H54 (cell line): ENCODE data around the gene USP17L21.
"Not testable (repeated sequence)": the region's sequence is repeated elsewhere in the genome, so short reads cannot be mapped to it uniquely, and the experiment has no call there.

Experiments used
- DNase-seq: peaks from one replicate; pipeline ENCODE4 v3.0.0; 2011; ENCODE audit warnings: low spot score, mixed read lengths; ENCODE audit not compliant: insufficient read length
- FAIRE-seq: peaks from 3 replicates; lab custom pipeline; 2011; peaks lifted over from hg19 to GRCh38; lab: Jason Lieb, UNC

Gene USP17L21, protein sequence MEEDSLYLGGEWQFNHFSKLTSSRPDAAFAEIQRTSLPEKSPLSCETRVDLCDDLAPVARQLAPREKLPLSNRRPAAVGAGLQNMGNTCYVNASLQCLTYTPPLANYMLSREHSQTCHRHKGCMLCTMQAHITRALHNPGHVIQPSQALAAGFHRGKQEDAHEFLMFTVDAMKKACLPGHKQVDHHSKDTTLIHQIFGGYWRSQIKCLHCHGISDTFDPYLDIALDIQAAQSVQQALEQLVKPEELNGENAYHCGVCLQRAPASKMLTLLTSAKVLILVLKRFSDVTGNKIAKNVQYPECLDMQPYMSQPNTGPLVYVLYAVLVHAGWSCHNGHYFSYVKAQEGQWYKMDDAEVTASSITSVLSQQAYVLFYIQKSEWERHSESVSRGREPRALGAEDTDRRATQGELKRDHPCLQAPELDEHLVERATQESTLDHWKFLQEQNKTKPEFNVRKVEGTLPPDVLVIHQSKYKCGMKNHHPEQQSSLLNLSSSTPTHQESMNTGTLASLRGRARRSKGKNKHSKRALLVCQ

DNA sequence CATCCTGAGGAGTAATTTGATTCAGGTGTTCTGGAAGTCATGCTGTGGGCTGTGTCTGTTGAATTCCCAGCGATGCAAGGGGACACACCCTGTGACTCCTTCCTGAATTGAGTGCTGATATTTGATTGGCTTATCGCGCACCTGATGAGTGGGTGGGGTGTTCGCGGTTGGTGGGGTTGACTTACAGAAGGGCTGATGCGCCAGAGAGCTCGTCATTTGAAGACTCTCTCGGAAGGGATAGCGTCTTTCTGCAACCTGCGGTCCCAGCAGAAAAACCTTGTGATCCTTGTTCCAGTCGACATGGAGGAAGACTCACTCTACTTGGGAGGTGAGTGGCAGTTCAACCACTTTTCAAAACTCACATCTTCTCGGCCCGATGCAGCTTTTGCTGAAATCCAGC lies at the start of gene USP17L21:
TSS of gene USP17L21 (plus strand) at position 301 of the 400 bp plus-strand sequence. CDS start at position 301, 0 bp downstream.
- FAIRE-seq, DNase-seq: not testable (repeated sequence)

DNA sequence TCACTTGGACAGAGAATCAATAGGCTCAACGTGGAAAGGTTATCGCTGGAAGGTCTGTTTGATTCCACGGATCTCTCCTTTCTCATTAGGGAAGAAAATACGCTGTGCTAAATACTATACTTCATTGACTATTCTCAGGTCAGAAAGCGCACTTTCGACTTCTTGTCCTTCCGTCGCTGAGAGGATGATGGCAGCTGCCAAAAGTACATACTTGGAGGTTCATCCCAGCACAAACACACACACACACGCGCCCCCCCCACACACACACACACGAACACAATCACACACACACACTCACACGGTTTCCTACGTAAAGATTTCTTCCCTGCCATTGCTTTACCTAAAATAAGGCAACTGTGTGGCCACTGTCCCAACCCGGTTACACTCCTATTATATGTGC lies 48.0 kb upstream of the USP17L21 start:
- DNase-seq, FAIRE-seq: not testable (repeated sequence)

DNA sequence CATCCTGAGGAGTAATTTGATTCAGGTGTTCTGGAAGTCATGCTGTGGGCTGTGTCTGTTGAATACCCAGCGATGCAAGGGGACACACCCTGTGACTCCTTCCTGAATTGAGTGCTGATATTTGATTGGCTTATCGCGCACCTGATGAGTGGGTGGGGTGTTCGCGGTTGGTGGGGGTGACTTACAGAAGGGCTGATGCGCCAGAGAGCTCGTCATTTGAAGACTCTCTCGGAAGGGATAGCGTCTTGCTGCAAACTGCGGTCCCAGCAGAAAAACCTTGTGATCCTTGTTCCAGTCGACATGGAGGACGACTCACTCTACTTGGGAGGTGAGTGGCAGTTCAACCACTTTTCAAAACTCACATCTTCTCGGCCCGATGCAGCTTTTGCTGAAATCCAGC lies 47.6 kb upstream of the USP17L21 start, which contains the start of gene USP17L11:
TSS of gene USP17L11 (plus strand) at position 301 of the 400 bp plus-strand sequence. CDS start at position 301, 0 bp downstream.
- not testable (repeated sequence) for DNase-seq, FAIRE-seq

DNA sequence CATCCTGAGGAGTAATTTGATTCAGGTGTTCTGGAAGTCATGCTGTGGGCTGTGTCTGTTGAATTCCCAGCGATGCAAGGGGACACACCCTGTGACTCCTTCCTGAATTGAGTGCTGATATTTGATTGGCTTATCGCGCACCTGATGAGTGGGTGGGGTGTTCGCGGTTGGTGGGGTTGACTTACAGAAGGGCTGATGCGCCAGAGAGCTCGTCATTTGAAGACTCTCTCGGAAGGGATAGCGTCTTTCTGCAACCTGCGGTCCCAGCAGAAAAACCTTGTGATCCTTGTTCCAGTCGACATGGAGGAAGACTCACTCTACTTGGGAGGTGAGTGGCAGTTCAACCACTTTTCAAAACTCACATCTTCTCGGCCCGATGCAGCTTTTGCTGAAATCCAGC lies 42.8 kb upstream of the USP17L21 start, which contains the start of gene USP17L12:
TSS of gene USP17L12 (plus strand) at position 301 of the 400 bp plus-strand sequence. CDS start at position 301, 0 bp downstream.
- FAIRE-seq, DNase-seq: not testable (repeated sequence)

DNA sequence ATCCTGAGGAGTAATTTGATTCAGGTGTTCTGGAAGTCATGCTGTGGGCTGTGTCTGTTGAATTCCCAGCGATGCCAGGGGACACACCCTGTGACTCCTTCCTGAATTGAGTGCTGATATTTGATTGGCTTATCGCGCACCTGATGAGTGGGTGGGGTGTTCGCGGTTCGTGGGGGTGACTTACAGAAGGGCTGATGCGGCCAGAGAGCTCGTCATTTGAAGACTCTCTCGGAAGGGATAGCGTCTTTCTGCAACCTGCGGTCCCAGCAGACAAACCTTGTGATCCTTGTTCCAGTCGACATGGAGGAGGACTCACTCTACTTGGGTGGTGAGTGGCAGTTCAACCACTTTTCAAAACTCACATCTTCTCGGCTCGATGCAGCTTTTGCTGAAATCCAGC lies 38.1 kb upstream of the USP17L21 start, which contains the start of gene USP17L13:
TSS of gene USP17L13 (plus strand) at position 301 of the 400 bp plus-strand sequence. CDS start at position 301, 0 bp downstream.
- not testable (repeated sequence) for FAIRE-seq

DNA sequence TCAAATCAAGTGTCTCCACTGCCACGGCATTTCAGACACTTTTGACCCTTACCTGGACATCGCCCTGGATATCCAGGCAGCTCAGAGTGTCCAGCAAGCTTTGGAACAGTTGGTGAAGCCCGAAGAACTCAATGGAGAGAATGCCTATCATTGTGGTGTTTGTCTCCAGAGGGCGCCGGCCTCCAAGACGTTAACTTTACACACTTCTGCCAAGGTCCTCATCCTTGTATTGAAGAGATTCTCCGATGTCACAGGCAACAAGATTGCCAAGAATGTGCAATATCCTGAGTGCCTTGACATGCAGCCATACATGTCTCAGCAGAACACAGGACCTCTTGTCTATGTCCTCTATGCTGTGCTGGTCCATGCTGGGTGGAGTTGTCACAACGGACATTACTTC lies 32.4 kb upstream of the USP17L21 start:
- not testable (repeated sequence) for DNase-seq, FAIRE-seq

More for the DNA sequence above, 38.1 kb upstream of the USP17L21 start, which contains the start of gene USP17L13:
- not testable (repeated sequence) for DNase-seq

DNA sequence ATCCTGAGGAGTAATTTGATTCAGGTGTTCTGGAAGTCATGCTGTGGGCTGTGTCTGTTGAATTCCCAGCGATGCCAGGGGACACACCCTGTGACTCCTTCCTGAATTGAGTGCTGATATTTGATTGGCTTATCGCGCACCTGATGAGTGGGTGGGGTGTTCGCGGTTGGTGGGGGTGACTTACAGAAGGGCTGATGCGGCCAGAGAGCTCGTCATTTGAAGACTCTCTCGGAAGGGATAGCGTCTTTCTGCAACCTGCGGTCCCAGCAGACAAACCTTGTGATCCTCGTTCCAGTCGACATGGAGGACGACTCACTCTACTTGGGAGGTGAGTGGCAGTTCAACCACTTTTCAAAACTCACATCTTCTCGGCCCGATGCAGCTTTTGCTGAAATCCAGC lies 28.6 kb upstream of the USP17L21 start, which contains the start of gene USP17L15:
TSS of gene USP17L15 (plus strand) at position 301 of the 400 bp plus-strand sequence. CDS start at position 301, 0 bp downstream.
- not testable (repeated sequence) for FAIRE-seq, DNase-seq

DNA sequence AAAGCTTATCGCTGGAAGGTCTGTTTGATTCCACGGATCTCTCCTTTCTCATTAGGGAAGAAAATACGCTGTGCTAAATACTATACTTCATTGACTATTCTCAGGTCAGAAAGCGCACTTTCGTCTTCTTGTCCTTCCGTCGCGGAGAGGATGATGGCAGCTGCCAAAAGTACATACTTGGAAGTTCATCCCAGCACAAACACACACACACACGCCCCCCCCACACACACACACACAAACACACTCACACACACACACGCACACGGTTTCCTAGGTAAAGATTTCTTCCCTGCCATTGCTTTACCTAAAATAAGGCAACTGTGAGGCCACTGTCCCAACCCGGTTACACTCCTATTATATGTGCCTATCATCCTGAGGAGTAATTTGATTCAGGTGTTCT lies 24.2 kb upstream of the USP17L21 start:
- not testable (repeated sequence) for DNase-seq

DNA sequence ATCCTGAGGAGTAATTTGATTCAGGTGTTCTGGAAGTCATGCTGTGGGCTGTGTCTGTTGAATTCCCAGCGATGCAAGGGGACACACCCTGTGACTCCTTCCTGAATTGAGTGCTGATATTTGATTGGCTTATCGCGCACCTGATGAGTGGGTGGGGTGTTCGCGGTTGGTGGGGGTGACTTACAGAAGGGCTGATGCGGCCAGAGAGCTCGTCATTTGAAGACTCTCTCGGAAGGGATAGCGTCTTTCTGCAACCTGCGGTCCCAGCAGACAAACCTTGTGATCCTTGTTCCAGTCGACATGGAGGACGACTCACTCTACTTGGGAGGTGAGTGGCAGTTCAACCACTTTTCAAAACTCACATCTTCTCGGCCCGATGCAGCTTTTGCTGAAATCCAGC lies 19.1 kb upstream of the USP17L21 start, which contains the start of gene USP17L17:
TSS of gene USP17L17 (plus strand) at position 301 of the 400 bp plus-strand sequence. CDS start at position 301, 0 bp downstream.
- DNase-seq, FAIRE-seq: not testable (repeated sequence)

More for the DNA sequence above, 24.2 kb upstream of the USP17L21 start:
- not testable (repeated sequence) for FAIRE-seq

DNA sequence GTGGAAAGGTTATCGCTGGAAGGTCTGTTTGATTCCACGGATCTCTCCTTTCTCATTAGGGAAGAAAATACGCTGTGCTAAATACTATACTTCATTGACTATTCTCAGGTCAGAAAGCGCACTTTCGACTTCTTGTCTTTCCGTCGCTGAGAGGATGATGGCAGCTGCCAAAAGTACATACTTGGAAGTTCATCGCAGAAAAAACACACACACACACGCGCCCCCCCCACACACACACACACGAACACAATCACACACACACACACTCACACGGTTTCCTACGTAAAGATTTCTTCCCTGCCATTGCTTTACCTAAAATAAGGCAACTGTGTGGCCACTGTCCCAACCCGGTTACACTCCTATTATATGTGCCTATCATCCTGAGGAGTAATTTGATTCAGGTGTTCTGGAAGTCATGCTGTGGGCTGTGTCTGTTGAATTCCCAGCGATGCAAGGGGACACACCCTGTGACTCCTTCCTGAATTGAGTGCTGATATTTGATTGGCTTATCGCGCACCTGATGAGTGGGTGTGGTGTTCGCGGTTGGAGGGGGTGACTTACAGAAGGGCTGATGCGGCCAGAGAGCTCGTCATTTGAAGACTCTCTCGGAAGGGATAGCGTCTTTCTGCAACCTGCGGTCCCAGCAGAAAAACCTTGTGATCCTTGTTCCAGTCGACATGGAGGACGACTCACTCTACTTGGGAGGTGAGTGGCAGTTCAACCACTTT lies 14.6 kb upstream of the USP17L21 start, which contains the start of gene USP17L18:
TSS of gene USP17L18 (plus strand) at position 678 of the 728 bp plus-strand sequence. CDS start at position 678, 0 bp downstream.
- not testable (repeated sequence) for DNase-seq, FAIRE-seq

DNA sequence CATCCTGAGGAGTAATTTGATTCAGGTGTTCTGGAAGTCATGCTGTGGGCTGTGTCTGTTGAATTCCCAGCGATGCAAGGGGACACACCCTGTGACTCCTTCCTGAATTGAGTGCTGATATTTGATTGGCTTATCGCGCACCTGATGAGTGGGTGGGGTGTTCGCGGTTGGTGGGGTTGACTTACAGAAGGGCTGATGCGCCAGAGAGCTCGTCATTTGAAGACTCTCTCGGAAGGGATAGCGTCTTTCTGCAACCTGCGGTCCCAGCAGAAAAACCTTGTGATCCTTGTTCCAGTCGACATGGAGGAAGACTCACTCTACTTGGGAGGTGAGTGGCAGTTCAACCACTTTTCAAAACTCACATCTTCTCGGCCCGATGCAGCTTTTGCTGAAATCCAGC lies 9.6 kb upstream of the USP17L21 start, which contains the start of gene USP17L19:
TSS of gene USP17L19 (plus strand) at position 301 of the 400 bp plus-strand sequence. CDS start at position 301, 0 bp downstream.
- FAIRE-seq, DNase-seq: not testable (repeated sequence)

DNA sequence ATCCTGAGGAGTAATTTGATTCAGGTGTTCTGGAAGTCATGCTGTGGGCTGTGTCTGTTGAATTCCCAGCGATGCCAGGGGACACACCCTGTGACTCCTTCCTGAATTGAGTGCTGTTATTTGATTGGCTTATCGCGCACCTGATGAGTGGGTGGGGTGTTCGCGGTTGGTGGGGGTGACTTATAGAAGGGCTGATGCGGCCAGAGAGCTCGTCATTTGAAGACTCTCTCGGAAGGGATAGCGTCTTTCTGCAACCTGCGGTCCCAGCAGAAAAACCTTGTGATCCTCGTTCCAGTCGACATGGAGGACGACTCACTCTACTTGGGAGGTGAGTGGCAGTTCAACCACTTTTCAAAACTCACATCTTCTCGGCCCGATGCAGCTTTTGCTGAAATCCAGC lies 4.8 kb upstream of the USP17L21 start, which contains the start of gene USP17L20:
TSS of gene USP17L20 (plus strand) at position 301 of the 400 bp plus-strand sequence. CDS start at position 301, 0 bp downstream.
- FAIRE-seq, DNase-seq: not testable (repeated sequence)

DNA sequence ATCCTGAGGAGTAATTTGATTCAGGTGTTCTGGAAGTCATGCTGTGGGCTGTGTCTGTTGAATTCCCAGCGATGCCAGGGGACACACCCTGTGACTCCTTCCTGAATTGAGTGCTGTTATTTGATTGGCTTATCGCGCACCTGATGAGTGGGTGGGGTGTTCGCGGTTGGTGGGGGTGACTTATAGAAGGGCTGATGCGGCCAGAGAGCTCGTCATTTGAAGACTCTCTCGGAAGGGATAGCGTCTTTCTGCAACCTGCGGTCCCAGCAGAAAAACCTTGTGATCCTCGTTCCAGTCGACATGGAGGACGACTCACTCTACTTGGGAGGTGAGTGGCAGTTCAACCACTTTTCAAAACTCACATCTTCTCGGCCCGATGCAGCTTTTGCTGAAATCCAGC lies 4.6 kb downstream of the USP17L21 start, which contains the start of gene USP17L22:
TSS of gene USP17L22 (plus strand) at position 301 of the 400 bp plus-strand sequence. CDS start at position 301, 0 bp downstream.
- not testable (repeated sequence) for FAIRE-seq, DNase-seq

DNA sequence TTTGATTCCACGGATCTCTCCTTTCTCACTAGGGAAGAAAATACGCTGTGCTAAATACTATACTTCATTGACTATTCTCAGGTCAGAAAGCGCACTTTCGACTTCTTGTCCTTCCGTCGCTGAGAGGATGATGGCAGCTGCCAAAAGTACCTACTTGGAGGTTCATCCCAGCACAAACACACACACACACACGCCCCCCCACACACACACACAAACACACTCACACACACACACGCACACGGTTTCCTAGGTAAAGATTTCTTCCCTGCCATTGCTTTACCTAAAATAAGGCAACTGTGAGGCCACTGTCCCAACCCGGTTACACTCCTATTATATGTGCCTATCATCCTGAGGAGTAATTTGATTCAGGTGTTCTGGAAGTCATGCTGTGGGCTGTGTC lies 9.0 kb downstream of the USP17L21 start:
- not testable (repeated sequence) for DNase-seq, FAIRE-seq
